HL-60/S4 treated with phorbol 12-myristate 13-acetate at 8.2 ng/mL for 4 days and 3 days (cell line): ENCODE measurements around the gene TBC1D22A.

Source experiments
- in situ Hi-C: fragments of 300-500 bp; cut with MboI; formaldehyde crosslinking; loops from 2 replicates; pipeline ENCODE4 v1.15.0; 2022; ENCODE audit warnings: low sequenced_read_pairs

Gene TBC1D22A

DNA sequence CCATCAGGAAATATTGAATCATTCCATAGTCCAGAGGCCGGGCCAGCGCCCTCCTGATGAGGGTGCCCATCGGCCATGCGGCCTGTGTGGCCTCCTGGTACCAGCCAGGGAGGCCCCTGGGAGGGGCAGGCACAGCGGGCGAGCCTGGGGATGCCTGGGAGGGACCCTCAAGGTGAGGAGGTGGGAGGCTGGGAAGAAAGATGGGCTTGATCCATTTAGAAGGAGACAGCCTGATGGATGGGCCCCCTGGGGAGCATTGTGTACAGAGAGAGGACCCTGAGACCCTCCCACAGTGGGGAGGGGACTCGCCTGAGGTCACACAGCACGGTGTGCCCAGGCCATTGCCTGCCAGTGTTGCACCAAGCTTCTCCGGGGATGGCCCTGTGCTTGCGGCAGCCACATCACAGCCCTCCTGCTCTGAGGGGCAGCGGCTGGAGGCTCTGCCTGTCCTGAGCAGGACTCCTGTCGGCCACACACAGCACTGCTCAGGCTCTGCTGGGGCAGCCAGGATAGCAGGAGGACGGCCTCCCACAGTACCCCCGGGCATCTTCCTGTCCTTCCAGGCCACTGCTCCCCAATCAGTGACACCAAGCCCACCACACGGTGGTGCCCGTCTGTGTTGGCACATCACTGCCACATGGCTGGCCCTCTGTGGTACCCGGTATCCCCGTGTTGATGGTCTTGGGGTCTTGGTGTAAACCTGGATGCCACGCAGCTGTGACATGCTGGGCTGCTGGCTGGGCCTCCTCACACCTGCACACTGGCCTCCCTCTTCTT, 290.0 kb downstream of the TBC1D22A start:
- in situ Hi-C loops: no loop called here

DNA sequence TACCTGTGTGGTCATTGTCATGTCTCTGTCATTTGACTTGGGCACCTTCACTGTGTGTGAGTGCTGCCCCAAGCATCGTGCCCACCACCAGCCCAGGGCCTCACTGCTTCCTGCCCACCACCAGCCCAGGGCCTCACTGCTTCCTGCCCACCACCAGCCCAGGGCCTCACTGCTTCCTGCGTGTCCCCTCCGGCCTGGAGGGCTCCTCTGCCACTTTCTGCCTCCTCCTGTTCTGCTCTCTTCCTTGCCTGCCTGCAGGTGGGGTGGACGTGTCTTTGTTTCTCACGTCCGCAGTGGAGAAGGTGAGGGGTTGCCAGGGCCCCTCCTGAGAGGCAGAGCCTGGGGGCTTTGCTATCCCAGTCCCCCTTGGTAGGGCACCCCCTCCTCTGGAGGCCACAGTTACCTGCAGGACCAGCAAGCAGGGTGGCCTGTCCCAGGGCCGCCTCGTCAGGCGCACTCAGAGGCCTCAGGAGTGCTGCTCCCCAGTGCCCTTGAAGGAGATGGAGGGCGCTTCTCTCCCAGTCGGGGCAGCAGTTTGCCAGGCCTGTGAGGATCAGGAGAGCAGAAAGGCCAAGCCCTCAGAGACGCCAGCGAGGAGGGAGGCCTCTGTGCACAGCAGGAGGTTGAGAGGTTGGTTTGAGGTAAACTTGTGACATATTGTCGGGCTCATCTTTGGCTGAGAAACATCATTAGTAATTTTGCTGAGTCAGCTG, 290.7 kb downstream of the TBC1D22A start:
- in situ Hi-C loops: no loop called here

DNA sequence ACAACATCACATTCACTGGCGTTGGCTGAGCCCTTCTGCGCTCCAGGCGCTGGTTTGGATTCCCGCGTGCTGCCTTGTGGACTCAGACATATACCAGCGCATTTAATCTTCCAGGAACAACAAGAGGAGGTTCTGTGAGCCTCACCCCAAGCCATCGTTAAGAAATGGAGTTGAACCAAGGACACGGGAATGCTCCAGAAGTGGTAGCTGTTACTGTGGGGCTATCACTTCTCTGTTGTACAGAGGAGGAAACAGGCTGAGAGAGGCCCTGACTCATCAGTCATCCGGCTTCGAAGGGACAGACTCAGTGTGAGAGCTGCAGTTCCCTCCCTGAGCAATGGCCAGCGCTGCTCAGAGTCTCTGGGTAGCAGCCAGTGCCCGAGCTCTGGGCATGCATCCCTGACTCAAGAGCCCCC, 291.3 kb downstream of the TBC1D22A start:
- in situ Hi-C loops: no loop called here

DNA sequence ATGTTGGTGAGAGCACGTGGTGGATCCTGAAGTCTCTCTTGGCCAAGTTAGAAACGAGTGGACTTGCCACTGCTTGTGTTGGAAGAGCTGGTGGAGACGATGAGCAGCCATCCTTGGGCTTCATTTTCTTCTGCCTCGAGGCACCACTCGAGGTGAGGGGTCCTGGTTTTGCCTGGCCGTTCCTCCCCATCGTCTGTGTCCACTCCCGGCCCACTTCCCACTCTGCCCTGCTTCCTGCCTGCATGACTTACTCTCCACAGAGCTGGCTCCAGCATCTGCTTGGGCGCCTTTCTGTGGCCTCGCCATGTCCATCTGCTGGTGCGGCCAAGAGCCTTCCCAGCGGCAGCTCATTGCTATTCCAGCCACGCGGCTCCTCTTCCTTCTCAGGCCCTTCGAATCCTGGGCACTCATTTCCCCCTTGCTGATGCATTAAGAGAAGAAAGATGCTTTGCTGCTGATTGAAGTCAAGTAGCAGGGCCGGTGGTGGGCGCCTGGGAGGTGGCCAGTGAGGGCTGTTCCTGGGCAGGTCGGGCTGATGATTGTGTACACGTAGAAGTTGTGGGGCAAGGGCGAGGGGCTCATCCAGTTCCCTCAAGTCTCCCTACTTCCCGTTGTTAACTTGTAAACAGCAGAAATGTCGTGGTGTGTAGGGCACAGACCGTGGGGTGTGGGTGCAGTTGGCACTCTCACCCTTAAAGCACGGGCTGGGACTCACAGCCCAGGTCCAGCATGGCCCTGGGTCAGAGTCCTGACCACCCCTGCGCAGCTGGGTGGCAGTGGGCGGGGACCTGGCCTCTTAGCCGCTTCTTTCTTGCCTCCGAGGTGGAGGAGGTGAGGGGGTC, 292.0 kb downstream of the TBC1D22A start:
- in situ Hi-C loops: no loop called here

DNA sequence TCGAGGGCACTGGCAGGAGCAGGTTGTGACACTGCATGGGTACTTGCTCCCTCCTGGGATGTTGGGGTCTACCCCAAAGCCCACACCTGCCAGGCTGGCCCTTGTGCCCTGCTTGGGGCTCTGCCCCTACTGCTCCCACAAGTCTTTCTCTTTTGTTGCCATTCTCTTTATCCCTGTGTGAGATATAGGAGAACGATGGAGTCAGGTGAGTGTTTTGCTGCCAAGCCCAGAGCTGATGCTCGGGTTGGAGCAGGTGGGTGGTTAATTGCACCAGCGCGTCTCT, 292.6 kb downstream of the TBC1D22A start:
- in situ Hi-C loops: no loop called here

DNA sequence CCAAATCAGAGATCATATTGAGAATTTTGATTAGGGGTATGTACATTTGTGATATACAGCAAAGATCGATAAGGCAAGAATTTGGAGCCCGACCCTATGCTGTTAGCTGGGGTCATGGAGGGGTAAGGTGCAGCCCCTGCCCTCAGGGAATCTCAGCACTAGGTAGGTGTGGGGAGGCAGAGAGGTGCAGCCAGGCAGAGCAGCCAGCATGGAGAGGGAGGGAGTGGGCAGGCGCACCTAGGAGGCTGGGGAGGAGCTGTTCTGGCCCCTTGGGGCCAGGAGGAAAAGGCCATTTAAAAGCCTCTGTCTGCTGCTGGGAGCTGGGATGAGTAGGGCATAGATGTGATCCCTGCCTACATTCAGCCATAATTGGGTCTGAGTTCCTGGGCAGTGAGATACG, 293.0 kb downstream of the TBC1D22A start:
- in situ Hi-C loops: no loop called here

DNA sequence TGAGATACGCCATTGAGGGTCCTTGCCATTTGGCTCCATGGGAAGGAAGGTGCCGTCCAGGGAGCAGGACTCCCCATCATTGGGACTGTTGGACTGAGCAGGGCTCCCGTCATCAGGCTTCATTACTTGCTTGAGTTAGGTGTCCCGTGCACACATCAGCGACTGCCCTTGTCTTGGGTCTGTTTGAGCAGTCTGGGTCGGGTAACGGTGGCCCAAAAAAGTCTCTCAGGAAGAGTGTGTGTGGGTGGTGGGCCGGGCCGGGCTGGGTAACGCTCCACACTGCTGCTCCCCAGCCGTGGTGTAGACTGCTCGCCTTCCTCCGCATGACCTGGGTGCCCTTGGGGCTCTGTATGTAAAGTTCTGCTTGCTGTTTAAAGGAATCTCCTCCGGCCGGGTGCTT, 293.5 kb downstream of the TBC1D22A start:
- in situ Hi-C loops: no loop called here

DNA sequence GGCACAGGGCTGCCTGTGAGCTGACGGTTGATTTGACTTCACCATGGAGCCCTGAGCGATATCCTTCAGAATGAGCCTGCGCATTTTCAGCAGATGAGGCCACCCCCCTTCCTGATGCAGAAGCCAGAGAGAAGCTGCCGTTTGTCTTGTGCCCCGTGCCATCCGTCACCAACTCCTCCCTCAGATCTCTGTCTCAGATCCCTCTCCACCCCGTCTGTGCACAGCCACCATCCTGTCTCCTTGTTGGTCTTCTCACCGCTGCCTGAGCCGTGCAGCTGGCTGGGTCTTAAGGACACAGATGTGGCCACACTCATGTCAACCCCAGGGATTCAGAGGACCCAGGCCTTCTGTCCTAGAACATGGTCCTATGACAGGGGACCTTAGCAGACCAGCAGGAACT, 293.9 kb downstream of the TBC1D22A start:
- in situ Hi-C loops: no loop called here

DNA sequence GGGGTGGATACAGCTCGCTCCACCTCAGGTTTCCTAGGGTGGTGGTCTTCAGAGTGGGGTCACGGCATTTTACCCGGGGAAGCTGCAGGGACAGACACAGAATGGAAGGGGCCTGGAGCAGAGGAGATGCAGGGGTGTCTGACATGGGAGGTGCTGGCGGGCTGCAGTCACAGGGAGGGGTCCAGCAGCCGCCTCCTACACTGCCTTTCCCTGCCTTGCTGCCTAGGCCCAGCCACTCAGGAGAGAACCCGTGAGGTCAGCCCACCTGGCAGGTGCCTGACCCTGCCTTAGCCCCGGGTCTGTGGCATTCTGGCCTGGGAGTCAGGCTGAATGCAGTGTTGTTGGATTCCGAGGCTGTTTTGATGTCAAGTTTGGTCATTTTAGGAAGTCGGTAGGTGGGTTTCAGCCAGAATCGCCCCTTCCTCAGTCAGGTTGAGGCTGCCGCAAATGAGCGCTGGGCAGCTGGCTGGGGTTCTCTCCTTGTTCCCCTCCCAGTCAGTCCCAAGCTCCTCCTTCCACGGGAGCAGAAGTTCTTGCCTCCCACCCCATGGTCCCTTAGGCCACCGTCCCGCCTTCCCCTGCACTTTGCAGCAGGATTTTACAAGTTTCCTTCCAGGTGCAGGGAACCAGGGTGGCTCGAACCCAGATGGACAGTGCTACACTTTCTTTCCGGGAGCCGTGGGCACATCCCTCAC, 294.5 kb downstream of the TBC1D22A start:
- in situ Hi-C loops: no loop called here

DNA sequence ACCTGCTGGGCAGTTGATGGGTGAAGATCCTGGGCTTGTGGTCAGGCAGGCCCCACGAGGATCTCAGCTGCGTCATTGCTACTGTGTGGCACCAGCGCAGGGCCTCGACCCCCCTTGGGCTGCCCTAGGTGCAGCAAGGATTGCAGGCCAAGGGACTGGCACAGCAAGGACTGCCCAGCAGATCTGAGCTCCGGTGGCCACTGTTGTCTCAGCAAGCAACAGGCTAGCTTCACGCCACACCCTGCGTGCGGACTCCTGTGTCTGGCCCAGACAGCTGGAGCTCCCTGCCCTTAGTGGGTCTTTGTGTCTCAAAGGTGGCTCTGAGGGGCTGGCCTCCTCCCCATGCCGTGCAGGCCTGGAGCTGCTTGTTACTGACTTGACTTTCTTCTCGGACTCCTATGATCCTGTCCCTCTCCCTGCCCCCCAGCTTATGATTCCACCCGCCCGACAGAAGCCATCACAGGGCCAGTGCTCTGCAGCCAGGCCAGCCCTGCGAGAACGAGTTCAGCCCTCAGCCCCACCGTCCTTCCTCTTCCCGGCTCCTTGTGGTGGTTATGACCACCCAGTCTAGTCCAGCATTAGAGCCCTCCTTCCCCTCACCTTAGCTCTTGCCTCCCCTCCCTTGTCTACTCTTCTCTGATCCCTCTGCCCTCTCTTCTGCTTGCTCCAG, 295.6 kb downstream of the TBC1D22A start:
- in situ Hi-C loops: no loop called here

DNA sequence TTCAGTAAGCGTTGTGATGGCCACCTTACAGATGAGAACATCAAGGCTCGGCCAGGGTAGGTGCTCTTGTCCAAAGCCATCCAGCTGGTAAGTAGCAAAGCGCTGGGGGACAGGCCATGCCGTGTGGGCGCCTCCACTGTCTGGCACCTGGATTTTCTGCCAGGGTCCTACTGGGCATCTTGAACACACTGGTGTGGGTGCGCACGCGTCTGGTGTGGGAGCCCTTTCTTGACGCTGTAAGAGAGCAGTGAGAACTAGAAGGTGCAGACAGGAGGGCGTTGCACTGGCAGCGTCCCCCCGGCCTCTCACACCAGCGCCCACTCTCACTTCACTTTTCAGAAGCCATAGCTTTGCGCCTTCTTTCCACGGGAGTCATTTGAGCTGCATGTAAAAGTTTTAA, 296.6 kb downstream of the TBC1D22A start:
- in situ Hi-C loops: no loop called here

DNA sequence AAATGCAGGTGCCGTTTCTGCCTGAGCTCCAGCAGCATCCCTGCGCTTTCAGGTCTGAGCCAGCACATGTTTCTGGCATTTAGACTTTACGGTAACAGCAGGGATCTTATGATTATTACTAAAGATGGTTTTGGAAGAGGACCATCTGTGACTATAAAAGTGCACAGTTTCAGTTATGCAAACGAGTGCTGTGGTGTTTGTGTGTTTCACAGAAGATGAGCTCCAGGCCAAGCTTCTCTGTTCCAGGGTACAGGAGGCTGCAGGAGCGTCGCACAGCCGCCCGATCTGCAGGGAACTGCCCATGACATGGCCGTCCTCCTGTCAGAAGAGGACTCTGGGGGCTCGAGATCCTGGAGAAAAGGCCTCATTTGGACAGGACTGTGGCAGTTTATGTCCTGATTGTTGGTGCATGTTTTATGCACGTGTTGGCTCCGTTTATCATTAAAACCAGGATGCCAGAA, 297.3 kb downstream of the TBC1D22A start:
- in situ Hi-C loops: no loop called here

DNA sequence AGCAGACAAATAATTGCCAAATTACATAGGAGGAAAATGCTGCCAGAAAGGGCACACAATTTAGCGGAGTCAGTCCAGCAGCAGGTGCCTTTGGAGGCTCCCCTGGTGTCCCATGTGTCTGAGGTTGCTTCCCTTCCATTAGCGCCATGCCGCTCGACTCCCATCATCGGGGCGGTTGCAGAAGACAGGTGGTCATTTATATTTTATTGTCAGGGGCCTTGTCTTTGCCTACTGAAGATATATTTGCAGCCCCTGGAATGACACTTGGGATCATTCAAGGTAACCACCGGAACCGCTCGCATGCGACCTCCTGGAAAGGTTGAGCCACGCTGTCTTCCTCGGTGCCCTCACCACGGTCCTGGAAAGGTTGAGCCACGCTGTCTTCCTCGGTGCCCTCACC, 298.3 kb downstream of the TBC1D22A start:
- in situ Hi-C loops: no loop called here

DNA sequence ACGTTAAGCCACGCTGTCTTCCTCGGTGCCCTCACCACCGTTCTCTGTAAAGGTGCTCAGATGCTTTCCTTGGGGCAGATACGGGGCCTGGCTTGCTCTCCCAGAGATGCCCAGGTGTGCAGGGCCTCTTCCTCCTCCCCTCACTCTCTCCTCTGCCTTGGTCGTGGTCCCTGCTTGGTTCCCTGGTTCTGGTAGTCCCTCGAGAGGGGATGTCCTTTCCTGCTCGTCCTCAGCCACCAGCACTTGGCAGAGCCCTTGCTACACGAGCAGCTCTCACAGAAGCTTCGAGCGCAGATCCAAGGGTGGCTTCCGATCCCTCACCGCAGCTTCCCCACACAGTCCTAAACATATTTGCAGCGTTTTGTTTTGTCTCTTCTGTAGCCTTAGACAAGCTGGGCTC, 298.8 kb downstream of the TBC1D22A start:
- in situ Hi-C loops: no loop called here

DNA sequence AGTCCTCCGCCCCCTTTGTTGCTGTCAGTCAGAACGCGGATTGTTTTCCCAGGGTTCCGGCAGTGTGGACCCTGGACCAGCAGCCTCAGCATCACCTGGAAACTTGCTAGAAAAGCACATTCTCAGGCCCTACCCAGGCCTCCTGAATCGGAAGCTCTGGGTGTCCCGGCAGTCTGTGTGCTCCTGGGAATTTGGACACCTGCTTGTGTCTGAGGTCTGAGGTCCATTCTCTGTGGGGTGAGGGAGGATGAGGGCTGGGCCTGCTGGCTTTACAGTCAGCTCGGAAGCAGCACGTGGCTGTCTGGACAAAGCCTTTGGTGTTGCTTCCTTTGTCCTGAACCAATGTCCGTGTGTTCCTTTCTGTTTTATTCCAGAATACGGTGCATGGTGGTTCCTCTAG, 299.7 kb downstream of the TBC1D22A start:
- in situ Hi-C loops: no loop called here

DNA sequence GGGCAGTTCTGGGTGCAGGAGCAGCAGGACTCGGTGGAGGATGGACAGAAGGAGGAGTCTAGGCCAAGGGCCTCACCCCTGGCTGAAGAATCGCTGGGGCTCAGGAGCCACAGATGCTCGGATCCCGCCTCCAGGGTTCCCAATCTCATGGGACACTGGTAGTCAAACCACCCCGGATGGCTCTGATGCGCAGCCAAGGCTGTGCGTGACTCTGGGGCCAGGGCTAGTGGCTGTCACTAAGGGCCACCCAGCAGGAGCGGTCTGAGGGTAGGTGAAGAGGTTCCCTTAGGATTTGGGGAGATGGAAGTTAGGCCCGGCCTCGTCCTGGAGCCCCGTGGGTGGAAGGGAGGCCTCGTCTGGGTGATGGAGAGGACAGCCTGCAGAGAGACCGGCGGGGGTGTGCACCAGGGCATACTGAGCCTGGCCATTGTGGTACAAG, 300.6 kb downstream of the TBC1D22A start:
- in situ Hi-C loops: no loop called here

DNA sequence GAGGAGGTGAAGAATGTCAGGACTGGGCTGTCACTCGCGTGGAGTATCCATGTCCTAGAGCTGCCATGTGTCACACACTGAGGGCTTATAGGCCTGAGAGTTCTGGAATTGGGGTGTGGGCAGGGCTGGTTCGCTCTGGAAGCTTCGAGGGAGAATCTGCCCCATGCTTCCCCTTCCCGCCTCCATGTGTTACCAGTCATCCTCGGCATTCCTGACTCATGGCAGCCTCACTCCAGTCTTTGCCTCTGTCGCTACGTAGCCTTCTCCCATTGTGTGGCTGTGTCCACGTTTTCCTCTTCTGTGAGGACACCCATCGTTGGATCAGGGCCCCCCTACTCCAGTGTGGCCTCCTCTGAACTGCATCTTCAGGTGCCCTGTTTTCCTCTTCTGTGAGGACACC, 301.2 kb downstream of the TBC1D22A start:
- in situ Hi-C loops: no loop called here

DNA sequence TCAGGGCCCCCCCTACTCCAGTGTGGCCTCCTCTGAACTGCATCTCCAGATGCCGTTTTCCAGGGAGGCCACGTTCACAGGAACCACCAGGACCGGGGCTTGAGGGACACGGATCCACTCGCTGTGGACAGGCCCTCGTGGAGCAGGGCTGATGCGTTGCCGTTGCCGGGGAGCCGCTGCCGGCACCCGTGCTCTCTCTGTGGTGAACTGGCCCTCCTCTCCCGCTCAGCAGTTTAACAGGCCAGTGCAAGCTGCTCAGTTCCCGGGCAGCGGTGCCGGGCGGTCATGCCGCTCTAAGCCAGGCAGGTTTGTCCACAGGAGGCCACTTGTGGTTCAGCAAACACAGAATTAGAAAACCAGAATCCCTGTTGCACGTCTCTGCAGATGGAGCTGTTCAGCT, 301.6 kb downstream of the TBC1D22A start:
- in situ Hi-C loops: no loop called here

DNA sequence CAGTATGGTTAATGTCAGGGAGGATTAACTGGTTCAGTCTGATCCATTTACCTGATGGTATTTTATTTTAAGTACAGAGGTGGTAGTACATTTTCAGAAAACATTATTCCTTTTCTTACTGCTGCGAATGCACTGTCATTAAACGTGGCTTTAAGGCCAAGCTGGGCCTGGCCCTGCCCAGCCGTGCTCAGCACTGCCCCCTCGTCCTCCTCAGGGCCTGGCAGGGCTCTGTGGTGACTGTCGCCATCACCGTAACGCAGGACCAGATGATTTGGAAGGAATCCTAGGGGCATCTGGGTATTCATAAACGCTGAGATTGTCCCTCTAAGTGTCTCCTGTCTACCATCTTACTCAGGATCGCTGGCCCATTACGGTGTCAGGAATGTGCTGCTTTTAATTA, 302.0 kb downstream of the TBC1D22A start:
- in situ Hi-C loops: no loop called here

DNA sequence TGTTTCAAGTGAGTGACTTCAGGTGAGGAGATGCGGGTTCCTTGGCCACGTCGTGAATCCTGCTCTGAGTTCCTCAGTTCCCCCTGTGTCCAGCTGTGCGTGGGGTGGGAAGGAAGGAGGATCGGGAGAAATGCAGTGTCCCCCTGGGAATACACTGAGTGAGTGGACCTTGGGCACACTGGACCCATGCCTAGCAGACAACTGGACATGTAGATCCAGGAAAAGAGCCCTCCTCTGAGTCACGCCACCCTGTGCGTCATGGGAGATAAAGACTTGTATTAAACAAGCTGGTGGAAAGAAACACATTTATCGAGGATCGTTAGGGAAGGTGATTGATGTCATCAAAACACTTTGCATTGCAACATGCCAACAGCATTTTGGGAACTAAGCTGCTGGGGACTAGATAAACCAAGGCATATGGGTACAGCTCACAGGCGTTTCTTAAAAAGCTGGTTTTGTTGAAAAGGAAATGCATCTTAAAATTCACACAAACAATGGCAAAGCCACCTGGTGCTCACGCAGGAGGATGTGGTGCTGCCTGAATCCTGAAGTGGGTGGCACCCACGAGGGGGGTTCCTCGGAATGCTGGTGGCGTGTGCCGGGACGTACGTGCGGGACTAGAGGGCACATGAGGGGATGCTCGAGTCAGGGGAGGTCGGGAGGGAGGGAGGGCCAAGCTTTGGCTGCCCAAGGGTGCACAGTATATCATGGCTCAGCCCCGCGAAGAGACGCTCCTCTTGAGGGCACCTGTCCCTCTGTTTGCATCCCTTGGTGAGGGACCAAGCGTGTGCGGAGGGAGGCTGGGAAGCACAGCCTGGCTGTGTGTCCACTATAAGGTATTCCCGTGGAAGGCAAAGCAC, 303.5 kb downstream of the TBC1D22A start:
- in situ Hi-C loops: no loop called here
